Brain microvascular endothelial cell (primary cell): ENCODE data around the gene GEMIN5.

Source experiments
- DNase-seq: peaks from one replicate; pipeline ENCODE4 v3.0.0-alpha.2; 2020
- H3K27ac ChIP-seq: fragments of 250-450 bp; sonication (Bioruptor Pico); 2 replicates; pipeline ENCODE4 v1.5.1; 2020; ENCODE audit warnings: mild to moderate bottlenecking, moderate library complexity
- H3K27me3 ChIP-seq: fragments of 250-450 bp; sonication (Bioruptor Pico); replicated peaks from 2 replicates; pipeline ENCODE4 v1.5.1; 2020; ENCODE audit warnings: mild to moderate bottlenecking
- H3K36me3 ChIP-seq: fragments of 250-450 bp; sonication (Bioruptor Pico); replicated peaks from 2 replicates; pipeline ENCODE4 v1.5.1; 2020; ENCODE audit warnings: mild to moderate bottlenecking
- H3K4me3 ChIP-seq: 2 replicates; pipeline ENCODE4 v1.5.1; 2011; ENCODE audit warnings: low read depth, mild to moderate bottlenecking, control low read depth, low read length, moderate library complexity
- CTCF ChIP-seq: IDR thresholded peaks from 2 replicates; pipeline ENCODE4 v1.5.1; 2011; ENCODE audit warnings: low read depth, mild to moderate bottlenecking, moderate library complexity, low read length, control low read depth, inconsistent platforms; ENCODE audit errors: missing control alignments
- in situ Hi-C: cut with HindIII; loops from 2 replicates; pipeline ENCODE4 v1.10.0; 2017; ENCODE audit warnings: low sequenced_read_pairs, low pct_ligation_motif_present

The GEMIN5 gene

DNA sequence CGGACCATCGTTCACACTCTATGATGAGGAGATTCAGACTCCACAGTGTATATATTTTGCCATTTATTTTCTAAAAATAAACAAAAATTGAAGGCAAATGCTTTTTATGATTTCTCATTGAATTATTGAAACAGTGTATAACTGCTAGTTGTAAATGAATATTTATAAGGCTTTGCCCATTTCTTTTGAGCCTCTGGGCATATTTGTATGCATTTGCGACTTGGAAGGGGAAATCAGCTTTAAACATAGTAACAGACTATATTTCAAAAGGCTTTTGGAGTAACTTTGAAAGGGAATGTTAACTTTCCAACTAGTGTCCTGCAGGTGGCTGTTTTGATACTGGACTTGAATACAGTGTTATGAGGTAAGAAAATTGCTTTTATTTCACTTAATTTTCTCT is 28.9 kb upstream of the GEMIN5 start:
- TF ChIP-seq CTCF = no peak
- DNase-seq = no peak
- no peaks in the 10 kb centered on the region for H3K27me3 ChIP-seq
- H3K36me3 ChIP-seq = no peaks in the 10 kb centered on the region
- no peak overlapping the region for H3K27ac ChIP-seq
- no peak overlapping the region for H3K4me3 ChIP-seq
- in situ Hi-C loops = no loop called here

- Histone ChIP-seq H3K27ac (no peak overlapping the region), H3K27me3 (no peaks in the 10 kb centered on the region), H3K4me3 (no peak overlapping the region), H3K36me3 (no peaks in the 10 kb centered on the region)
- in situ Hi-C loops = no loop called here
- no peak for DNase-seq
- no peak for TF ChIP-seq CTCF
These were observed 28.2 kb upstream of the GEMIN5 start for GRCh38 chr5:154966081-154966841.

GRCh38 chr5:154962494-154962893 is 24.5 kb upstream of the GEMIN5 start:
- no peak overlapping the region for H3K4me3 ChIP-seq
- in situ Hi-C loops = no loop called here
- H3K27ac ChIP-seq = no peak overlapping the region
- peaks cover 6% of the 10 kb centered on the region for H3K36me3 ChIP-seq
- TF ChIP-seq CTCF = no peak
- no peak for DNase-seq
- H3K27me3 ChIP-seq = no peaks in the 10 kb centered on the region

- H3K27ac ChIP-seq = no peak overlapping the region
- in situ Hi-C loops = no loop called here
- H3K27me3 ChIP-seq = no peaks in the 10 kb centered on the region
- no peak for DNase-seq
- H3K36me3 ChIP-seq = peaks cover 6% of the 10 kb centered on the region
- H3K4me3 ChIP-seq = no peak overlapping the region
- no peak for TF ChIP-seq CTCF
These were observed 18.7 kb upstream of the GEMIN5 start for GRCh38 chr5:154956712-154957111.

- no peaks in the 10 kb centered on the region for H3K27me3 ChIP-seq
- no peaks in the 10 kb centered on the region for H3K36me3 ChIP-seq
- no peak for DNase-seq
- in situ Hi-C loops = no loop called here
- no peak overlapping the region for H3K4me3 ChIP-seq
- H3K27ac ChIP-seq = no peak overlapping the region
- no peak for TF ChIP-seq CTCF
These were observed 11.8 kb upstream of the GEMIN5 start for GRCh38 chr5:154949781-154950180.

GRCh38 chr5:154948313-154948712 is 10.3 kb upstream of the GEMIN5 start:
- Histone ChIP-seq H3K27ac (no peak overlapping the region), H3K36me3 (no peaks in the 10 kb centered on the region), H3K4me3 (no peak overlapping the region), H3K27me3 (no peaks in the 10 kb centered on the region)
- in situ Hi-C loops = no loop called here
- no peak for TF ChIP-seq CTCF
- DNase-seq = no peak
